ENCODE data around the gene HECTD3. TPM values are rescaled to one million over a fixed set of nuclear protein-coding genes. Genes with fewer than 3 reads are reported as not detected.
"Not testable (repeated sequence)": the region's sequence is repeated elsewhere in the genome, so short reads cannot be mapped to it uniquely, and the experiment has no call there.

Gene HECTD3
- total RNA-seq, 1 experiment from 2014 or later, result 28.4 TPM

- peak; percentile 77 for DNase-seq (ENCODE audit: low spot score)
Observed at GRCh38 chr1:45014321-45015028, 3.4 kb upstream of the HECTD3 start.

- no peak for DNase-seq (ENCODE audit: low spot score)
Observed at GRCh38 chr1:45013551-45014209, 2.6 kb upstream of the HECTD3 start.

- peak; percentile 70 for DNase-seq (ENCODE audit: low spot score)
Observed at GRCh38 chr1:45012639-45013278, 1.6 kb upstream of the HECTD3 start.

- DNase-seq (ENCODE audit: low spot score), result peak; percentile 92
Observed at GRCh38 chr1:45011837-45012638, 914 bp upstream of the HECTD3 start, which contains the start of gene UROD. TSS of gene UROD (plus strand) at chr1:45012254. CDS start at chr1:45012266, 12 bp downstream.

- DNase-seq (ENCODE audit: low spot score), result no peak
Observed at GRCh38 chr1:45009956-45010854, 919 bp downstream of the HECTD3 start.

GRCh38 chr1:45009296-45009865 is 1.7 kb downstream of the HECTD3 start:
- no peak for DNase-seq (ENCODE audit: low spot score)

GRCh38 chr1:45008516-45008915 is 2.6 kb downstream of the HECTD3 start:
- DNase-seq (ENCODE audit: low spot score), result no peak

GRCh38 chr1:45008076-45008475 is 3.0 kb downstream of the HECTD3 start:
- DNase-seq (ENCODE audit: low spot score), result no peak

GRCh38 chr1:45007311-45007710 is 3.8 kb downstream of the HECTD3 start:
- no peak for DNase-seq (ENCODE audit: low spot score)

GRCh38 chr1:45005761-45006160 is 5.4 kb downstream of the HECTD3 start:
- no peak for DNase-seq (ENCODE audit: low spot score)

- no peak for DNase-seq (ENCODE audit: low spot score)
Observed at GRCh38 chr1:45004281-45004920, 6.7 kb downstream of the HECTD3 start.

- DNase-seq (ENCODE audit: low spot score), result no peak
Observed at GRCh38 chr1:45003741-45004140, 7.4 kb downstream of the HECTD3 start.

GRCh38 chr1:45002650-45003645 is 8.2 kb downstream of the HECTD3 start:
- no peak for DNase-seq (ENCODE audit: low spot score)

- not testable (repeated sequence) for DNase-seq (ENCODE audit: low spot score)
Observed at GRCh38 chr1:45001576-45001975, 9.5 kb downstream of the HECTD3 start.

GRCh38 chr1:45001011-45001481 is 10.1 kb downstream of the HECTD3 start:
- no peak for DNase-seq (ENCODE audit: low spot score)

- no peak for DNase-seq (ENCODE audit: low spot score)
Observed at GRCh38 chr1:44999232-44999631, 11.9 kb downstream of the HECTD3 start.

- no peak for DNase-seq (ENCODE audit: low spot score)
Observed at GRCh38 chr1:44995467-44996238, 15.5 kb downstream of the HECTD3 start.

Data from A172 (cell line).